ENCODE data around the gene CAPRIN2. TPM values are rescaled to one million over a fixed set of nuclear protein-coding genes. Genes with fewer than 3 reads are reported as not detected.

CAPRIN2 gene
- total RNA-seq, 4 donors from 2014 or later, result 22.5 to 40.3 (median 31.7) TPM

DNA sequence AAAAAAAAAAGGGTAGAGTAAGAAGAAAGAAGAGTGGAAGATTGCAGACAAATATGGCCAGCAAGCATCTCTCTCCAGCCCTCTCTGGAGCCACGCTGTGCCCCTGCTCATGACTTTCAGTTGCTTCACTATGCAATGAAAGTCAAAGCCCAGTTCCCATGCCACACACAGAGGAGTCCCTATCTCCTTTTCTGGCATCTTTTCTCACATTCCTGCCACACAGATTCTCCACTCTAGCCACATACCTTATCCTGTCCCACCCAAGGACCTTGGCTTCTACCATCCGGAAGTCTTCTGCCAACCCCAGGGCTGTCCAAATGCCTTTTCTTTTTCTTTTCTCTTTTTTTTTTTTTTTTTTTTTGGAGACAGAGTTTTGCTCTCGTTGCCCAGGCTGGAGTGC lies 39.3 kb upstream of the CAPRIN2 start:
- TF ChIP-seq, protein P1, sequence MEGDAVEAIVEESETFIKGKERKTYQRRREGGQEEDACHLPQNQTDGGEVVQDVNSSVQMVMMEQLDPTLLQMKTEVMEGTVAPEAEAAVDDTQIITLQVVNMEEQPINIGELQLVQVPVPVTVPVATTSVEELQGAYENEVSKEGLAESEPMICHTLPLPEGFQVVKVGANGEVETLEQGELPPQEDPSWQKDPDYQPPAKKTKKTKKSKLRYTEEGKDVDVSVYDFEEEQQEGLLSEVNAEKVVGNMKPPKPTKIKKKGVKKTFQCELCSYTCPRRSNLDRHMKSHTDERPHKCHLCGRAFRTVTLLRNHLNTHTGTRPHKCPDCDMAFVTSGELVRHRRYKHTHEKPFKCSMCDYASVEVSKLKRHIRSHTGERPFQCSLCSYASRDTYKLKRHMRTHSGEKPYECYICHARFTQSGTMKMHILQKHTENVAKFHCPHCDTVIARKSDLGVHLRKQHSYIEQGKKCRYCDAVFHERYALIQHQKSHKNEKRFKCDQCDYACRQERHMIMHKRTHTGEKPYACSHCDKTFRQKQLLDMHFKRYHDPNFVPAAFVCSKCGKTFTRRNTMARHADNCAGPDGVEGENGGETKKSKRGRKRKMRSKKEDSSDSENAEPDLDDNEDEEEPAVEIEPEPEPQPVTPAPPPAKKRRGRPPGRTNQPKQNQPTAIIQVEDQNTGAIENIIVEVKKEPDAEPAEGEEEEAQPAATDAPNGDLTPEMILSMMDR (IDR thresholded peaks at IDR 0.05; ENCODE audit: low read depth), result no peak

DNA sequence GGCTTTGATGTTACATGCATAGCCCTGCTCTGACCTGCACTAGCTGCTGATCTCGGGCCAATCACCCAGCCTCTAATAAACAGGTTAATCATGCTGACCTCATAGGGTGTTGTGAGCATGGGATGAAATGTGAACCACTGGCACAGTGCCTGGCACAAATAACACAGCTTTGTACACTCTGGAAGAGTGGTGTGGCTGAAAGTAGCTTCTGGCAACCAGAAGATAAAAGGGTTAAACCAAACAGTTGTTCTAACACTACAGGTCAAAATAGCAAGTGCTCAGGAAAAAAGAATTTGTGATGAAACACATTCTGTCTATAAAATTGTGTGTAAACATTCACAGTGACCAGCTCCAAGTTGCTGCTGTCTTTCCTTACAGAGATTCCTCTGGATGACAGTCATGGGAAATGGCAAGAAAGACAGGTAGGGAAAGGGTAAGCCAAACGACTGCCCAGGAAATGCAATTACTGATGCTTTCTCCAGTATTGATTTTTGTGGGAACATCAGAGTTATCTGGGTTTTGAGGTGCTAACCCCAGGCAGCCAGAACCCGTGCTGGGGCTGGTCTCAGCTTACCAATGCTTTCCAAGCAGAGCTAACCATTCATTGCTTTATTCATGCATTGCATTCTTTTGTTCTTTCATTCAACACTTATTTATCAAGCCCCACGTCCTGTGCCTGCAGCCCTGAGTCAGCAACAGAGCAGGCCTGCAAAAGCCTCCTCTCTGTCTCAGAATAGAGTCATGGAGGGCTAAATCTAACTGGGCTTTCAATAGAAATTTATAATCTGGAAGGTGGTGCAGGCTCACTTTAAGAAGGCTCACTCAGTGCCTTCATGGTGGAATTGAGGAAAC lies 38.1 kb upstream of the CAPRIN2 start:
- TF ChIP-seq, protein P1 (IDR thresholded peaks at IDR 0.05; ENCODE audit: low read depth), result no peak

DNA sequence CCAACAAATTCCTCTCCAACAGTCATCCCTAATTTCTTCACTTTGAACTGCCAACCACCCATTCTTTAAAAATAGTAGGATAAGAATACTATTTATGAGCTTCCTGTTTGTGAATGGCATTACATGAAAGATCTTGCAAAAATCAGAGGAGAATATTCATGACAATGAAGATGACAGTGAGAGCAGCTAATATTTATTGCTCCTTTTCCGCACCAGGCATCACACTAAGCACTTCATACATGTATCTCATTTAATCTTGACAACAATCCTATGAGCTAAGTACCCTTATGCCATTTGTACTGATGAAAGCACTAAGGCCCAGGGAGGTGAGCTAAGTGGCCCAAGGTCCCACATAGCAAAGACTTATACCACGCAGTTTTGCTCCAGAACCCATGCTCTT lies 37.3 kb upstream of the CAPRIN2 start:
- TF ChIP-seq, protein P1 (IDR thresholded peaks at IDR 0.05; ENCODE audit: low read depth), result no peak

DNA sequence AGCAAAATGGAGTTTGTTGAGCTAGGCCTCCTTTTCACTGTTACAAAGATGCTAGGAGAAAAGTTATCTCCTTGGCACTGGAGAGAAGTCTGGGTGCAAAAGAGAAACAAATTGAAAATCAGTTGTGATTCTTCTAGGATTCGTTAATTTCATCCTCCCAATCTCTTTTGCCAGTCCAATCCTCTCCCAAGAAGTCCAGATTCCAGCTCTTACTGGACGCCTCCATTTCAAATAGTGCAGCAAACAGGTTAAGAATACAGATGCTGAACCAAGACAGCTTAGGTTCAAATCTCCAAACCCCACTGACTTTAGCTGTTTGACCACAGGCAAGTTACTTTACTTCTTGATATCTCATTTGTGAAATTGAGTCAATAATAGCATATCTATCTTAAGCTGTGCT lies 34.0 kb upstream of the CAPRIN2 start:
- TF ChIP-seq, protein P1 (IDR thresholded peaks at IDR 0.05; ENCODE audit: low read depth), result no peak

DNA sequence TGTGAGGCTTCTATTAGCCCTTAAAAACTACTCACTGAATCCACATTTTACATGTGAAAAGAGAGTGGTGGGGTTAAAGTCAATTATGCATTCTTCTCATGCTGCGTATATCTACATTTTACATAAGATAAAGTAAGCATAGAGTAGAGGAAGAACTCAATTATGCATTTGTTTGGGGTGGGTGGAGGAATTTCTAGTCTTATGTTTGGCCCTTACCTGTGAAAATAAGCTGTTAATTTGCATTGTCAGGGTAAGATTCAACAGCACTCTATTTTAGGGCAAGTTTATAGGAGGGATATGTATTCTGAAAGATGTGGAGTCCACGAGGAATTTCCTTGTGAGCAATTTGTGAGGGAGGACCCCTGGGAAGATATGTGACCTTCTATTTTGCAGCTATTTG lies 30.9 kb upstream of the CAPRIN2 start:
- TF ChIP-seq, protein P1 (IDR thresholded peaks at IDR 0.05; ENCODE audit: low read depth), result no peak

GRCh38 chr12:30784508-30784907 lies 29.8 kb upstream of the CAPRIN2 start:
- TF ChIP-seq, protein P1 (IDR thresholded peaks at IDR 0.05; ENCODE audit: low read depth), result no peak

DNA sequence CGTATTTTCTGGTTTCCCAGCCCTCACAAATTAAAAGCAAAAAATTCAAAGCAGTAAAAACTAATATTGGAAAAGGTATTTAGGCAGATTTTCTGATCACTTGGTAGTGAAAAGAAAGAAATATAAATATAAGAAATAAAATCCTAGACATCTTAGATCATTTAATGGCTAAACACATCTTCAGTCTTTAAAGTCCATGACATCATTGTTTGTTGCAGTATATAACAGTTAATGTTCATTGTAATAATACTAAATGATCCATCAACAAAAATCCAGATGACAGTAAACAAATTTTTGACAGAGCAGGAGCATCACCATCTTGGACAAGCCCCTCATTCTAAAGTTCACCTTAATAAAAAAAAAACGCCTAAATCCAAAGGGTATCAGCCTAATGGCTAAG lies 29.2 kb upstream of the CAPRIN2 start:
- TF ChIP-seq, protein P1 (IDR thresholded peaks at IDR 0.05; ENCODE audit: low read depth), result no peak

All from subcutaneous adipose tissue (tissue), 4 donors.